A673 (cell line): ENCODE results near the gene LRRK1. TPM values are rescaled to one million over a fixed set of nuclear protein-coding genes. Genes with fewer than 3 reads are reported as not detected.

ENCODE experiments used
- BruUV-seq: library from RNA; stranded (reverse); fragments of 400-500 nt; replicated peaks from 2 replicates; lab custom pipeline; 2021; lab: Mats Ljungman, UMichigan
- CTCF ChIA-PET: fragments of 300-600 bp; sonication (Branson Sonifier 250); formaldehyde crosslinking; loops from one replicate; lab custom pipeline; 2022; ENCODE audit warnings: antibody characterized with exemption; lab: Charles Lee
- POLR2A ChIA-PET: fragments of 300-600 bp; sonication (Branson Sonifier 250); formaldehyde crosslinking; loops from one replicate; lab custom pipeline; 2022; ENCODE audit warnings: antibody characterized with exemption; ENCODE audit not compliant: low non-redundant PET; lab: Charles Lee
- DNase-seq: peaks from one replicate; pipeline ENCODE4 v3.0.0-alpha.2; 2015; ENCODE audit warnings: low spot score
- H3K27ac ChIP-seq: fragments of 200-600 bp; sonication (generic); 2 replicates; pipeline ENCODE4 v1.5.1; 2016; ENCODE audit warnings: mixed run types, low read depth, mild to moderate bottlenecking, mixed read lengths, antibody characterized with exemption, low read length; ENCODE audit not compliant: poor library complexity, severe bottlenecking
- H3K27me3 ChIP-seq: fragments of 200-600 bp; sonication (generic); replicated peaks from 2 replicates; pipeline ENCODE4 v1.6.1; 2017; ENCODE audit warnings: mixed run types, low read depth, mild to moderate bottlenecking, mixed read lengths, antibody characterized with exemption, low read length; ENCODE audit not compliant: insufficient read depth, poor library complexity
- H3K36me3 ChIP-seq: fragments of 200-600 bp; sonication (generic); 2 replicates; pipeline ENCODE4 v1.6.1; 2016; ENCODE audit warnings: mixed run types, mild to moderate bottlenecking, mixed read lengths, antibody characterized with exemption, low read length; ENCODE audit not compliant: insufficient read depth, poor library complexity, severe bottlenecking
- H3K4me1 ChIP-seq: fragments of 200-600 bp; sonication (generic); 2 replicates; pipeline ENCODE4 v1.6.1; 2017; ENCODE audit warnings: mixed run types, mild to moderate bottlenecking, mixed read lengths, antibody characterized with exemption, low read length; ENCODE audit not compliant: insufficient read depth, poor library complexity, severe bottlenecking
- H3K4me3 ChIP-seq: fragments of 200-600 bp; sonication (generic); 2 replicates; pipeline ENCODE4 v1.5.1; 2016; ENCODE audit warnings: low read depth, mixed run types, mild to moderate bottlenecking, mixed read lengths, low read length; ENCODE audit not compliant: poor library complexity, severe bottlenecking
- H3K9me3 ChIP-seq: fragments of 200-600 bp; sonication (generic); 2 replicates; pipeline ENCODE4 v1.6.1; 2016; ENCODE audit warnings: mixed run types, low read depth, mild to moderate bottlenecking, mixed read lengths, antibody characterized with exemption, low read length; ENCODE audit not compliant: poor library complexity, severe bottlenecking
- EZH2 ChIP-seq: fragments of 200-600 bp; sonication (generic); IDR thresholded peaks from 2 replicates; pipeline ENCODE4 v1.6.1; 2017; ENCODE audit warnings: borderline replicate concordance, low read depth, mild to moderate bottlenecking, mixed read lengths, antibody characterized with exemption, low read length; ENCODE audit not compliant: poor library complexity, severe bottlenecking
- intact Hi-C: fragments of 100-400 bp; cut with micrococcal nuclease; formaldehyde crosslinking; loops from one replicate; pipeline ENCODE4 v1.10.0; 2022; ENCODE audit not compliant: unreplicated experiment
- total RNA-seq: library from RNA; stranded (reverse); gene quantifications from 2 replicates; pipeline ENCODE4 v1.2.3, GENCODE V29; 2021
- TF ChIP-seq, protein P1 (sequence below): fragments of 300-800, 200-600 bp; sonication (generic); conservative IDR thresholded peaks from 2 replicates; pipeline ENCODE4 v1.5.1; 2017; ENCODE audit warnings: low read depth, mild to moderate bottlenecking, antibody characterized with exemption, low read length, moderate library complexity, mixed read lengths

LRRK1 gene
- total RNA-seq, 1 experiment from 2014 or later: 7.7 TPM

DNA sequence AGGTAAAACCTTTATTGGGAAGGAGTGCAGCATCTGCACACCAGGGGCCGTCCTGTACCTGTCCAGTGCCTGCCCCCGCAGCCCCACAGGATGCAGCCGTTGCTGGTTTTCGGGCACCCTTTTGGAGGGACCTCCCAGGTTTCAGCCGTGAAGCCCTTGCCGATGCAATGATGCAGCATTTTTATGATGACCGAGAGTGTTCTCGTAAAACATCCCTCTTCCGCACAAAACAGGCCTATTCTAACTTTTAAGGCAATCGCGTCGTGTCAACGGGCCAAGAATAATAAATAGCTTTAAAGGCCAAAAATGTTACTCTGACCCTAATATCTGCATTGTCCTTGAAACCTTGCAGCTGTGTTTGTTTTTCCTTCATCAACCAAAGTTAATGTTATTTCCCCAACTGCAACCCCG, 126.1 kb downstream of the LRRK1 start:
- TF ChIP-seq, protein P1, sequence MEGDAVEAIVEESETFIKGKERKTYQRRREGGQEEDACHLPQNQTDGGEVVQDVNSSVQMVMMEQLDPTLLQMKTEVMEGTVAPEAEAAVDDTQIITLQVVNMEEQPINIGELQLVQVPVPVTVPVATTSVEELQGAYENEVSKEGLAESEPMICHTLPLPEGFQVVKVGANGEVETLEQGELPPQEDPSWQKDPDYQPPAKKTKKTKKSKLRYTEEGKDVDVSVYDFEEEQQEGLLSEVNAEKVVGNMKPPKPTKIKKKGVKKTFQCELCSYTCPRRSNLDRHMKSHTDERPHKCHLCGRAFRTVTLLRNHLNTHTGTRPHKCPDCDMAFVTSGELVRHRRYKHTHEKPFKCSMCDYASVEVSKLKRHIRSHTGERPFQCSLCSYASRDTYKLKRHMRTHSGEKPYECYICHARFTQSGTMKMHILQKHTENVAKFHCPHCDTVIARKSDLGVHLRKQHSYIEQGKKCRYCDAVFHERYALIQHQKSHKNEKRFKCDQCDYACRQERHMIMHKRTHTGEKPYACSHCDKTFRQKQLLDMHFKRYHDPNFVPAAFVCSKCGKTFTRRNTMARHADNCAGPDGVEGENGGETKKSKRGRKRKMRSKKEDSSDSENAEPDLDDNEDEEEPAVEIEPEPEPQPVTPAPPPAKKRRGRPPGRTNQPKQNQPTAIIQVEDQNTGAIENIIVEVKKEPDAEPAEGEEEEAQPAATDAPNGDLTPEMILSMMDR: no peak
- TF ChIP-seq EZH2: no peak
- ChIA-PET POLR2A (no interaction called here), CTCF (no interaction called here)
- no peak for DNase-seq
- Histone ChIP-seq H3K4me3 (no peak overlapping the region), H3K9me3 (no peaks in the 10 kb centered on the region), H3K27ac (no peak overlapping the region), H3K4me1 (no peaks in the 10 kb centered on the region), H3K27me3 (no peaks in the 10 kb centered on the region), H3K36me3 (no peaks in the 10 kb centered on the region)
- intact Hi-C loops: no loop called here
- no TSS peak for BruUV-seq

DNA sequence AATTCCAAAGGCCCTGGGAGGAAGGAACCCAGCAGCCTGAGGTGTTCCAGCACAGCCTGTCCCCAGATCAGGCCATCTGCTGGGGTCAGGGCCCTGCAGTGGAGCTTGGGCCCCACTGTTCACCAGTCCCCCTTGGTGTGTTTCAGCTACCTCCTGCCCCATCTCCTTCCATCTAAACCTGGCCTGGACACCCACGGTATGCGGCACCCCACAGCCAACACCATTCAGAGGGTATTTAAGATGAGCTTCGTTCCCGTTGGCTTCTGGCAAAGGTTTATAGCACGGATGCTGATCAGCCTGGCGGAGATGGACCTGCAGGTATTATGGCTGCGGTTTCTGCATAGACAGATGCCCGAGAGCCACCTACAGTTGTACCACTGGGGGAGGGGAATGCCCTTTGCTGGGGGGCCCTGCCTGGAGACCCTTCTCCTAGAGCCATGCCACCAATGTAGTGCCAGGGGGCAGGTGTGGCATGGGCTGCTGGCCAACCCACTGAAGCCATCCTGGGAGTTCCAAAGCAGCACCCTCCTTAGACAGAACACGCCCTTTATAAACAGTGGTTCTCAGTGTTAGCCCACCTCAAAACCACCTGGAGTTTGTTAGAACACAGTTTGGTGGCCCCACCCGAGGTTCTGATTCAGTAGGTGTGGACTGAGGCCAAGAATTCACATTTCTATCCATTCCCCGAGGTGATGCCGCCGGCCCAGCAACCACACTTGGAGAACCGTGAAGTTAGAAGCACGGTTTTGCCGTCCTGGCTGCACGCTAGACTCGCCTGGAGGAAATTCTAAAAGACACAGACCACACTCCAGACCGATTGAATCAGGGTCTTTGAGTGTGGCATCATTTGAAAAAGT, 126.9 kb downstream of the LRRK1 start:
- DNase-seq: no peak
- POLR2A ChIA-PET: no interaction called here
- CTCF ChIA-PET: no interaction called here
- BruUV-seq: no TSS peak
- no peak overlapping the region for H3K27ac ChIP-seq
- no peaks in the 10 kb centered on the region for H3K9me3 ChIP-seq
- intact Hi-C loops: no loop called here
- no peaks in the 10 kb centered on the region for H3K36me3 ChIP-seq
- TF ChIP-seq EZH2: no peak
- TF ChIP-seq, protein P1: no peak
- no peak overlapping the region for H3K4me3 ChIP-seq
- no peaks in the 10 kb centered on the region for H3K27me3 ChIP-seq
- no peaks in the 10 kb centered on the region for H3K4me1 ChIP-seq

DNA sequence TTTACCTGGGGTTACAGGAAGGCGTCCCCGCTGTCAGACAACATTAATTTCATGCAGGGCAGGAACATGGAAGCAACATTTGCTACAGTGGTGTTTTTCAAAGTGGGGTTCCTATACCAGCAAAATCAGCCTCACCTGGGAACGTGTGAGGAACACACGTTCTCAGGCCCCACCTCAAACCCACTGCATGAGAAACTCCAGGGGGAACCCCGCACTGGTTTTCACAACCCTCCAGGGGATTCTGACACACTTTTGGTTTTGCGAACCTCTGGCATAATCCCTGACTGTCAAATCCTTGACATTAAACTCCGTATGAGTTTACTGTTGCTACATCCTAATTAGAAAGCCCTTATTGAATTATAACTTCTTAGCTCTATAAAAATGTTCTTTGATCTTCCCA, 127.7 kb downstream of the LRRK1 start:
- BruUV-seq: no TSS peak
- H3K27me3 ChIP-seq: no peaks in the 10 kb centered on the region
- no peak overlapping the region for H3K27ac ChIP-seq
- DNase-seq: no peak
- ChIA-PET POLR2A (no interaction called here), CTCF (no interaction called here)
- no peak for TF ChIP-seq EZH2
- intact Hi-C loops: no loop called here
- H3K36me3 ChIP-seq: no peaks in the 10 kb centered on the region
- no peaks in the 10 kb centered on the region for H3K9me3 ChIP-seq
- no peak overlapping the region for H3K4me3 ChIP-seq
- H3K4me1 ChIP-seq: no peaks in the 10 kb centered on the region

DNA sequence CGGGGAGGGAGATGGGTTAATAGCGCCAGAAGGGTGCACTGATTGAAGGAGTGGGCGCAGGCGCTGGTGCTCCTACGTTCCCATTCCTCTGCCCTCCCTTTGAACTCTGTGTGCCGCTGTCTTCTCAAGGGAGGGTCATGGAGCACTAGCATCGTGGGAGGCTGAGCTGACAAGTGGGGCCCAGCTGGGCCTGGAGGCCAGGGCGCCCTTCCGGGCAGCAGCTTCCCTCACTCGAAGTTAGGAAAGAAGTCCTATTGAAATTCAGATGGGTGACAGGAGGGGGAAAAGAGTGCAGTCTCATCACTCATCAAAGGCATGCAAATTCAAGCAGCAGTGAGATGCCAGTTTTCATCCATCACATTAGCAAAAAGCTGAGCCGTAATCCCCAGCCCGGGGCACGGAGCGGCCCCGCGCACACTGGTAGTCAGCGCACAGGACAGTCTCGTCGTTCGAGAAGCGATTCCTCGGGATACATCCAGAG, 128.2 kb downstream of the LRRK1 start:
- Histone ChIP-seq H3K4me1 (no peaks in the 10 kb centered on the region), H3K27ac (no peak overlapping the region), H3K36me3 (no peaks in the 10 kb centered on the region), H3K4me3 (no peak overlapping the region), H3K27me3 (no peaks in the 10 kb centered on the region), H3K9me3 (no peaks in the 10 kb centered on the region)
- no TSS peak for BruUV-seq
- TF ChIP-seq, protein P1: no peak
- TF ChIP-seq EZH2: no peak
- intact Hi-C loops: no loop called here
- ChIA-PET CTCF (no interaction called here), POLR2A (no interaction called here)
- DNase-seq: no peak
